ENCODE results near the gene SLC25A19.

GRCh38 chr17:75249564-75249963, 39.7 kb downstream of the SLC25A19 start:
- TF ChIP-seq PATZ1 (CRISPR knock-in tag; IDR thresholded peaks at IDR 0.05; ENCODE audit: borderline replicate concordance) (no peak), OSR1 (CRISPR knock-in tag; IDR thresholded peaks at IDR 0.05) (no peak), ARNTL (CRISPR knock-in tag; IDR thresholded peaks at IDR 0.05; ENCODE audit: borderline replicate concordance, low read depth) (no peak)

All from SK-N-SH treated with all-trans-retinoic acid at 6 μM for 48 hours (cell line).